A549 (cell line): ENCODE results near the gene SMYD5. TPM values are rescaled to one million over a fixed set of nuclear protein-coding genes. Genes with fewer than 3 reads are reported as not detected.

Source experiments
- ATAC-seq, 2 experiments: fragments of 200-7000 bp in 1 of 2; fragments of >200 bp in 1 of 2; cut with Nextera tagmentation in 1 of 2; cut with Tn5 transposase in 1 of 2; 3 replicates each; pipeline versions ENCODE4 v1.8.0 to v1.9.1; 2018 to 2020; ENCODE audit warnings: mild to moderate bottlenecking in 1 of 2, moderate library complexity in 1 of 2
- CTCF ChIA-PET: fragments of 300-600 bp; sonication (Branson Sonifier 250); formaldehyde crosslinking; extraction: SDS; loops from one replicate; lab custom pipeline; 2021; ENCODE audit warnings: antibody characterized with exemption, inconsistent platforms; lab: Yijun Ruan, JAX
- POLR2A ChIA-PET: fragments of 350-600 bp; formaldehyde crosslinking; extraction: SDS; loops from one replicate; lab custom pipeline; 2021; ENCODE audit warnings: antibody characterized with exemption, inconsistent platforms; lab: Yijun Ruan, JAX
- DNase-seq, 2 experiments: peaks; one replicate each; pipeline versions ENCODE4 v3.0.0 to v3.0.0-alpha.2; 2011 to 2016; ENCODE audit warnings: low read depth in 1 of 2, low spot score in 1 of 2
- FAIRE-seq: peaks from 2 replicates; lab custom pipeline; 2011; peaks lifted over from hg19 to GRCh38; lab: Jason Lieb, UNC
- H3K27ac ChIP-seq, 2 experiments: fragments of >200 bp; sonication (Bioruptor Twin); formaldehyde crosslinking; 3 replicates each; pipeline ENCODE4 v1.5.1; 2016 to 2017
- H3K4me1 ChIP-seq: fragments of >200 bp; sonication (Bioruptor Twin); formaldehyde crosslinking; 3 replicates; pipeline ENCODE4 v1.6.1; 2016
- H3K4me2 ChIP-seq: fragments of >200 bp; sonication (Bioruptor Twin); formaldehyde crosslinking; 3 replicates; pipeline ENCODE4 v1.6.1; 2016
- H3K4me3 ChIP-seq: fragments of >200 bp; sonication (Bioruptor Twin); formaldehyde crosslinking; 3 replicates; pipeline ENCODE4 v1.5.1; 2016
- H3K9me3 ChIP-seq: fragments of >200 bp; sonication (Bioruptor Twin); formaldehyde crosslinking; 3 replicates; pipeline ENCODE4 v1.6.1; 2016
- BHLHE40 ChIP-seq: IDR thresholded peaks from 2 replicates; pipeline ENCODE4 v1.6.1; 2012; ENCODE audit warnings: low read depth, low read length, inconsistent platforms
- CBX2 ChIP-seq: fragments of 200-600 bp; sonication (generic); IDR thresholded peaks from 2 replicates; pipeline ENCODE4 v1.6.1; 2016; ENCODE audit warnings: low read depth, mild to moderate bottlenecking, borderline replicate concordance
- CEBPB ChIP-seq, 2 experiments: fragments of >200 bp in 1 of 2; sonication (Bioruptor Twin) in 1 of 2; formaldehyde crosslinking in 1 of 2; IDR thresholded peaks; 2 replicates each; pipeline ENCODE4 v1.6.1; 2012 to 2016
- CHD2 ChIP-seq: fragments of 150-350 bp; IDR thresholded peaks from 2 replicates; pipeline ENCODE4 v1.6.1; 2014; ENCODE audit warnings: low read length; ENCODE audit not compliant: partially characterized antibody
- CTCF ChIP-seq: fragments of >200 bp; sonication (Bioruptor Twin); formaldehyde crosslinking; IDR thresholded peaks from 3 replicates; pipeline ENCODE4 v1.5.1; 2016
- E2F6 ChIP-seq: IDR thresholded peaks from 2 replicates; pipeline ENCODE4 v1.6.1; 2012; ENCODE audit warnings: low read depth, borderline replicate concordance
- EHMT2 ChIP-seq: fragments of 200-600 bp; sonication (generic); IDR thresholded peaks from 2 replicates; pipeline ENCODE4 v1.6.1; 2016; ENCODE audit warnings: antibody characterized with exemption, low read depth, mild to moderate bottlenecking, moderate library complexity
- EP300 ChIP-seq, 2 experiments: fragments of >200 bp; sonication (Bioruptor Twin); formaldehyde crosslinking; IDR thresholded peaks; 2 replicates in 1 of 2; 3 replicates in 1 of 2; pipeline ENCODE4 v1.6.1; 2016 to 2017
- HES2 ChIP-seq: fragments of >200 bp; sonication (Bioruptor Twin); formaldehyde crosslinking; IDR thresholded peaks from 2 replicates; pipeline ENCODE4 v1.6.1; 2016
- HEYL ChIP-seq: fragments of 250-450 bp; sonication (Bioruptor Pico); IDR thresholded peaks from 2 replicates; pipeline ENCODE4 v1.8.0; 2021; ENCODE audit warnings: mild to moderate bottlenecking, moderate library complexity
- HOXB5 ChIP-seq: fragments of 250-450 bp; sonication (Bioruptor Pico); IDR thresholded peaks from 2 replicates; pipeline ENCODE4 v1.5.0; 2020; ENCODE audit warnings: mild to moderate bottlenecking, moderate library complexity
- KDM1A ChIP-seq: fragments of 200-600 bp; sonication (generic); IDR thresholded peaks from 2 replicates; pipeline ENCODE4 v1.6.1; 2016; ENCODE audit warnings: low read depth, mild to moderate bottlenecking
- NPAS2 ChIP-seq: fragments of 250-450 bp; sonication (Bioruptor Pico); IDR thresholded peaks from 2 replicates; pipeline ENCODE4 v1.8.0; 2022; ENCODE audit warnings: mild to moderate bottlenecking, moderate library complexity, borderline replicate concordance
- PHF8 ChIP-seq: fragments of 200-600 bp; sonication (generic); IDR thresholded peaks from 2 replicates; pipeline ENCODE4 v1.6.1; 2016; ENCODE audit warnings: low read depth, mild to moderate bottlenecking, antibody characterized with exemption, moderate library complexity, borderline replicate concordance
- TP53 ChIP-seq: fragments of 250-450 bp; sonication (Bioruptor Pico); IDR thresholded peaks from 2 replicates; pipeline ENCODE4 v1.5.0; 2021; ENCODE audit warnings: mild to moderate bottlenecking, moderate library complexity
- USF2 ChIP-seq: fragments of 450-650 bp; IDR thresholded peaks from 2 replicates; pipeline ENCODE4 v1.6.1; 2014; ENCODE audit warnings: antibody characterized with exemption
- WGBS: methylation state at CpG from one replicate; pipeline ENCODE4 v1.1.6; 2017; ENCODE audit errors: missing lambda C conversion rate; 5-methylcytosine and 5-hydroxymethylcytosine counted together
- polyA plus RNA-seq, 4 experiments: library from polyadenylated mRNA; depleted of rRNA in 3 of 4; stranded (reverse); fragments of >200 nt; fragmentation: RNase III in 1 of 4; extraction: RNeasy Plus Mini Kit Qiagen cat#74134 plus additional on column Dnase treatment in 1 of 4; gene quantifications; 2 replicates in 3 of 4; 3 replicates in 1 of 4; pipeline ENCODE4 v1.2.3, GENCODE V29; 2011 to 2017

Gene SMYD5
- polyA plus RNA-seq, 2 of the 4 experiments (the other 2 are of a cell fraction), result 40.3 to 46.7 TPM

GRCh38 chr2:73264332-73264606, 50.2 kb downstream of the SMYD5 start:
- ATAC-seq, result no peak
- no peak for DNase-seq
- Histone ChIP-seq H3K27ac (no peak overlapping the region), H3K4me1 (peaks cover 5% of the 10 kb centered on the region; the same call in 1 of the 3 replicates), H3K4me3 (no peak overlapping the region), H3K4me2 (no peak overlapping the region), H3K9me3 (no peaks in the 10 kb centered on the region)
- CTCF ChIA-PET, result interaction anchor here (0.9 to 2.7 kb wide), 2 partner anchors 26 to 29 kb away, joined by 5 to 15 read pairs; partner anchors contain the start of gene EGR4
- 89% methylated on average over 15 of the region's 15 CpGs for WGBS
- no peak for TF ChIP-seq E2F6
- no peak for TF ChIP-seq KDM1A
- no peak for TF ChIP-seq EHMT2
- TF ChIP-seq USF2, result no peak
- TF ChIP-seq CTCF, result no peak
- TF ChIP-seq BHLHE40, result no peak
- no peak for TF ChIP-seq HOXB5 (CRISPR knock-in tag)
- TF ChIP-seq CHD2, result no peak
- no peak for TF ChIP-seq PHF8
- TF ChIP-seq TP53 (CRISPR knock-in tag), result no peak
- TF ChIP-seq NPAS2 (CRISPR knock-in tag), result no peak
- TF ChIP-seq HES2, result no peak
- TF ChIP-seq CBX2, result no peak
- FAIRE-seq, result no peak
- POLR2A ChIA-PET, result no interaction called here

GRCh38 chr2:73264783-73265182, 50.7 kb downstream of the SMYD5 start:
- FAIRE-seq, result no peak
- POLR2A ChIA-PET, result no interaction called here
- WGBS, result 76% methylated on average over 4 of the region's 4 CpGs

GRCh38 chr2:73265298-73266060, 51.4 kb downstream of the SMYD5 start:
- ChIA-PET CTCF (interaction anchor here (0.9 to 1.8 kb wide), 2 partner anchors 25 to 28 kb away, joined by 5 to 6 read pairs; partner anchors contain the start of gene EGR4), POLR2A (no interaction called here)
- ATAC-seq (no peak), FAIRE-seq (no peak), DNase-seq (no peak)
- H3K4me3 ChIP-seq, result no peak overlapping the region
- WGBS, result 86% methylated on average over 17 of the region's 28 CpGs
- no peak overlapping the region for H3K4me2 ChIP-seq
- TF ChIP-seq E2F6 (no peak), EP300 (IDR thresholded peaks at IDR 0.05) (no peak), CTCF (no peak)
- H3K4me1 ChIP-seq, result peaks cover 7% of the 10 kb centered on the region; the same call in 1 of the 3 replicates
- H3K9me3 ChIP-seq, result no peaks in the 10 kb centered on the region
- H3K27ac ChIP-seq, result no peak overlapping the region

More at GRCh38 chr2:73264783-73265182, 50.7 kb downstream of the SMYD5 start:
- no peak overlapping the region for H3K4me2 ChIP-seq
- H3K27ac ChIP-seq, result no peak overlapping the region
- peaks cover 7% of the 10 kb centered on the region; the same call in 1 of the 3 replicates for H3K4me1 ChIP-seq
- CTCF ChIA-PET, result interaction anchor here (0.9 to 1.8 kb wide), 2 partner anchors 26 to 29 kb away, joined by 5 to 6 read pairs; partner anchors contain the start of gene EGR4
- ATAC-seq (no peak), DNase-seq (no peak)
- H3K9me3 ChIP-seq, result no peaks in the 10 kb centered on the region
- no peak overlapping the region for H3K4me3 ChIP-seq
- TF ChIP-seq HEYL (CRISPR knock-in tag) (no peak), CEBPB (IDR thresholded peaks at IDR 0.05) (0 out of 4 replicates have a peak, but pooled peaks of 1 of the 2 experiments have one; percentile 6)
